ENCODE data around the gene CNGB1.

Gene CNGB1

DNA sequence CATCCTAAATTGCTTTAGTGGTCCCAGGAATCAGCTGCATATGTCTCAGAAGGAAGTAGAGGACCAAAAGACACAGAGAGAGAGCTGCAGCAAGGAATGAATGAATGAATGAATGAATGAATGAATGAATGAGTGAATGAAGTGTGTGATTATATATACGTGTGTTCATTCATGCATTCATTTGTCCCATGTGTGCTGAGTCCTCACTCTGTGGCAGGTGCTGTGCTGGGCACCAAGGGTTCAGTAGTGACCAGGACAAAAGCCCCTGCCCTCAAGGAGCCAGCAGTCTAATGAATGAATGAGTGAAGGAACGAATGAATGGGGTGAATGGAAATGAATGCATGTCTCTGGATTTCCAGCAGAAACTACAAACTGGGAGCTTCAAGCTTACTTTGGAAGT is 9.4 kb downstream of the CNGB1 start:
- in situ Hi-C loops (cut with HindIII; ENCODE audit: low sequenced_read_pairs): no loop called here
- TF ChIP-seq, protein P1, sequence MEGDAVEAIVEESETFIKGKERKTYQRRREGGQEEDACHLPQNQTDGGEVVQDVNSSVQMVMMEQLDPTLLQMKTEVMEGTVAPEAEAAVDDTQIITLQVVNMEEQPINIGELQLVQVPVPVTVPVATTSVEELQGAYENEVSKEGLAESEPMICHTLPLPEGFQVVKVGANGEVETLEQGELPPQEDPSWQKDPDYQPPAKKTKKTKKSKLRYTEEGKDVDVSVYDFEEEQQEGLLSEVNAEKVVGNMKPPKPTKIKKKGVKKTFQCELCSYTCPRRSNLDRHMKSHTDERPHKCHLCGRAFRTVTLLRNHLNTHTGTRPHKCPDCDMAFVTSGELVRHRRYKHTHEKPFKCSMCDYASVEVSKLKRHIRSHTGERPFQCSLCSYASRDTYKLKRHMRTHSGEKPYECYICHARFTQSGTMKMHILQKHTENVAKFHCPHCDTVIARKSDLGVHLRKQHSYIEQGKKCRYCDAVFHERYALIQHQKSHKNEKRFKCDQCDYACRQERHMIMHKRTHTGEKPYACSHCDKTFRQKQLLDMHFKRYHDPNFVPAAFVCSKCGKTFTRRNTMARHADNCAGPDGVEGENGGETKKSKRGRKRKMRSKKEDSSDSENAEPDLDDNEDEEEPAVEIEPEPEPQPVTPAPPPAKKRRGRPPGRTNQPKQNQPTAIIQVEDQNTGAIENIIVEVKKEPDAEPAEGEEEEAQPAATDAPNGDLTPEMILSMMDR (IDR thresholded peaks at IDR 0.05; ENCODE audit: low read depth, low read length): no peak
- DNase-seq (ENCODE audit: low read depth, low spot score): no peak
- H3K4me3 ChIP-seq (ENCODE audit: low read depth, low read length): no peak overlapping the region

DNA sequence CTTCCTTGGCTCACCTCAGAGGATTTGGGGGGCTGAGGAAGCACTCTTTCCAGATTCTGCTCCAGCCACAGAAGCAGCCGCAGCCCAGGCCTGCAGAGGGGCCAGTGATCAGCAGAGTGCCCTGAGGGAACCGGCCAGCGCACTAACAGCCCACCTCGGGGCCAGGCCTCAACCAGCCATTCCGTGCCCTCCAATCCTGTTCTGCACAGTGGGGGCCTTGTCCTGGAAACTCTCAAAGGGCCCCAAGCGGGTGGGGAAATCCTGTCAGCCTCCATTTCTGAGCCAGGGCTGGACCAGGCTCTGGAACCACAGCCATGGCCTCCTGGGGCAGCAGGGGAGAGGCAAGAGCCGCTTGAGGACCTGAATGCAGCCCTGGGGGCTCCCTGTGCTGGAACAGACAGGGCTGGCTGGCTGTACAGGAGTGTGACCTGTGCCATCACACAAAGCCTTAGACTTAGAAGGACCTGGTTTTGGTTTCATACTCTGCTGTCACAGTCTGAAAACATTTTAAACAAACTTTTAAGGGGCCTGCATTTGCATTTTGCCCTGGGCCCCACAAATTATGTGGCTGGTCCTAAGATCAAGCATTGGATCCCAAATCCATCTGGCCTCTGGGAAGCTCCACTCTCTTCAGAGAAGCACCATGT is 10.0 kb downstream of the CNGB1 start:
- no peak overlapping the region for H3K4me3 ChIP-seq (ENCODE audit: low read depth, low read length)
- no peak for DNase-seq (ENCODE audit: low read depth, low spot score)
- TF ChIP-seq, protein P1 (IDR thresholded peaks at IDR 0.05; ENCODE audit: low read depth, low read length): no peak
- in situ Hi-C loops (cut with HindIII; ENCODE audit: low sequenced_read_pairs): no loop called here

DNA sequence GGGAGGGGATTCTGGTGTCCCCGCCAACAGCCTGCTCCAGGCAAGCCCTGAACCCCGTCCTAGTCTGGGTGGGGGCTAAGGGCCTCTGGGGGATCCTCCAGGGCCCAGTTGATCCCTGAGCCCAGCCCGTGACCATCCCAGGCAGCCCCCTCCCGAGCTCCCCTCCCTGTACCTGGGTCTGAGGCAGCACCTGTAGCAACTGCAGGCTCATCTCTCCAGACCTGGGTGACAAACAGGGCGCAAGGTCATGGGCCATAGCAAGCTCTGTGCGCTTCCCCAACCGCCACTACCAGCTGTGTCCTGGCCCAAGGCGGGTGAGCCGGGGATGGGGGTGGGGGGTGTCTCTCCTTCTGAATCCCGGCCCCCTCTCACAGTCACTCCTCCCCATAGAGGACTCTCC is 10.6 kb downstream of the CNGB1 start:
- TF ChIP-seq, protein P1 (IDR thresholded peaks at IDR 0.05; ENCODE audit: low read depth, low read length): no peak
- in situ Hi-C loops (cut with HindIII; ENCODE audit: low sequenced_read_pairs): no loop called here

DNA sequence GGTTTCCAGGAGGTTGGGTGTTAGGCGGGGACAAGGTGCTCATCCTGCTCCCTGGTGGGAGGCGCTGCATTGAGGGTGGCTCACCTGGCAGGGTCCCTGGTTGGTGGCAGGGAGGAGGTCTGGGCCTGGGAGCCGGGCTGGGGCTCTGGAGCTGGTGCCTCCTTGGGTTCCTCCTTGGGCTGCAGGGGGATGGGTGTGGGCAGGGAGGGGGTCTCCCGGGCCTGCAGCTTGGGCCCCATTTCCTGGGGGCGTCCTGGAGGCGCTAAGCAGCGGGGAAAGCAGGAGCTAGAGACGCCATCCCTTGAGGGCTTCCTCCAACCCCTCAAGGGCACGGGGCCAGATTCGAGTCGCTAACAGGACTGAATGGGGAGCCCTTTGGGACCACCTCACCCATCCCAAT is 11.1 kb downstream of the CNGB1 start:
- DNase-seq (ENCODE audit: low read depth, low spot score): no peak
- no peak overlapping the region for H3K4me3 ChIP-seq (ENCODE audit: low read depth, low read length)
- TF ChIP-seq, protein P1 (IDR thresholded peaks at IDR 0.05; ENCODE audit: low read depth, low read length): no peak
- in situ Hi-C loops (cut with HindIII; ENCODE audit: low sequenced_read_pairs): no loop called here

More for the DNA sequence above, 10.6 kb downstream of the CNGB1 start:
- H3K4me3 ChIP-seq (ENCODE audit: low read depth, low read length): no peak overlapping the region
- DNase-seq (ENCODE audit: low read depth, low spot score): no peak

DNA sequence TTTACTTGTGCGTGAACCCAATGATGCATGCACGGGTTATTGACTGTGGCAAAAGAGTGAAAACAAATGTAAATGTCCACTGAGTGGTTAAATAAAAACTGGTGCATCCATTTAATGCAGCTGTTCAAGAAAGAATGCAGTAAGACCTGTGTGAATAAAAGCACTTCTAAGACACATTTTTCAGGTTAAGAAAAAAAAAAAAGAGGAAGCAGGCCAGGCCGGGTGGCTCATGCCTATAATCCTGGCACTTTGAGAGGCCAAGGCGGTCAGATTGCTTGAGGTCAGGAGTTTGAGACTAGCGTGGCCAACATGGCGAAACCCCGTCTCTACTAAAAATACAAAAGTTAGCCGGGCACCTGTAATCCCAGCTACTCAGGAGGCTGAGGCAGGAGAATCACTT is 11.8 kb downstream of the CNGB1 start:
- no peak overlapping the region for H3K4me3 ChIP-seq (ENCODE audit: low read depth, low read length)
- in situ Hi-C loops (cut with HindIII; ENCODE audit: low sequenced_read_pairs): no loop called here
- TF ChIP-seq, protein P1 (IDR thresholded peaks at IDR 0.05; ENCODE audit: low read depth, low read length): no peak
- DNase-seq (ENCODE audit: low read depth, low spot score): no peak

DNA sequence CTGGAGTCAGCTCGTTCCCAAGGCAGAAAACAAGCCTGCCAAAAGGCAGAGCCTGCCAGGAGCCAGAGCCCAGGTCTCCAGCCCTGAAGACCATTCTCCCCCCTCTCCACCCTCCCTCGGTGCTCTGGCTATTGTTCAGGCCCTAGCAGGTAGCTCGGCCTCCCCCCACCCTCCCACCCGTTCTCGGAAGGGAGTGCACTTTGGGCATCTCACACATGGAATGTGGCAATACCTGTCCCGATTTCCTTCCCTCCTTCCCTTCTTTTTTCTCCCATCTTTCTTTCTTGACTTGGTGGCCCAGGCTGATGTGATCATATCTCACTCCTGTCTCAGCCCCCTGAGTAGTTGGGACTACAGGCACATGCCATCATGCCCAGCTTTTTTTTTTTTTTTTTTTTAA is 12.4 kb downstream of the CNGB1 start:
- H3K4me3 ChIP-seq (ENCODE audit: low read depth, low read length): no peak overlapping the region
- in situ Hi-C loops (cut with HindIII; ENCODE audit: low sequenced_read_pairs): no loop called here
- TF ChIP-seq, protein P1 (IDR thresholded peaks at IDR 0.05; ENCODE audit: low read depth, low read length): no peak

More for the DNA sequence above, 12.4 kb downstream of the CNGB1 start:
- no peak for DNase-seq (ENCODE audit: low read depth, low spot score)
